ENCODE measurements around the gene CTLA4.
A peak's percentile ranks its signal among the peaks of the same experiment; 100 is the strongest.
"Not testable (repeated sequence)": the region's sequence is repeated elsewhere in the genome, so short reads cannot be mapped to it uniquely, and the experiment has no call there.

Gene CTLA4

GRCh38 chr2:203858176-203858575 lies 9.4 kb upstream of the CTLA4 start:
- DNase-seq, result no peak

- no peak for DNase-seq
Measured at GRCh38 chr2:203859030-203859789, 8.4 kb upstream of the CTLA4 start.

- no peak for DNase-seq
Measured at GRCh38 chr2:203861197-203861596, 6.4 kb upstream of the CTLA4 start.

- DNase-seq, result no peak
Measured at GRCh38 chr2:203861607-203862006, 6.0 kb upstream of the CTLA4 start.

- DNase-seq, result no peak
Measured at GRCh38 chr2:203869223-203870042, 1.9 kb downstream of the CTLA4 start.

GRCh38 chr2:203870481-203870880 lies 2.9 kb downstream of the CTLA4 start:
- DNase-seq, result no peak

- DNase-seq, result no peak
Measured at GRCh38 chr2:203870941-203871340, 3.4 kb downstream of the CTLA4 start.

- no peak for DNase-seq
Measured at GRCh38 chr2:203871371-203871983, 3.9 kb downstream of the CTLA4 start.

GRCh38 chr2:203873461-203873860 lies 5.9 kb downstream of the CTLA4 start:
- no peak for DNase-seq

GRCh38 chr2:203873921-203874631 lies 6.5 kb downstream of the CTLA4 start:
- DNase-seq, result no peak

- no peak for DNase-seq
Measured at GRCh38 chr2:203875471-203875870, 7.9 kb downstream of the CTLA4 start.

- no peak for DNase-seq
Measured at GRCh38 chr2:203876328-203876727, 8.8 kb downstream of the CTLA4 start.

GRCh38 chr2:203878063-203878462 lies 10.5 kb downstream of the CTLA4 start:
- DNase-seq, result no peak

GRCh38 chr2:203880557-203881125 lies 13.1 kb downstream of the CTLA4 start:
- no peak for DNase-seq

GRCh38 chr2:203881185-203881584 lies 13.6 kb downstream of the CTLA4 start:
- not testable (repeated sequence) for DNase-seq

GRCh38 chr2:203882551-203882950 lies 15.0 kb downstream of the CTLA4 start:
- no peak for DNase-seq

GRCh38 chr2:203886661-203887151 lies 19.1 kb downstream of the CTLA4 start:
- no peak for DNase-seq

- peak; percentile 25 for DNase-seq
Measured at GRCh38 chr2:203887677-203888076, 20.1 kb downstream of the CTLA4 start.

- DNase-seq, result no peak
Measured at GRCh38 chr2:203889542-203889941, 22.0 kb downstream of the CTLA4 start.

GRCh38 chr2:203889944-203890343 lies 22.4 kb downstream of the CTLA4 start:
- DNase-seq, result no peak

GRCh38 chr2:203890733-203891132 lies 23.2 kb downstream of the CTLA4 start:
- no peak for DNase-seq

- no peak for DNase-seq
Measured at GRCh38 chr2:203891474-203891873, 23.9 kb downstream of the CTLA4 start.

GRCh38 chr2:203892207-203892606 lies 24.6 kb downstream of the CTLA4 start:
- no peak for DNase-seq
